ENCODE measurements around the gene SYNE2. TPM values are rescaled to one million over a fixed set of nuclear protein-coding genes. Genes with fewer than 3 reads are reported as not detected.

Gene SYNE2
- total and polyA plus RNA-seq, 2 of the 8 experiments (the other 6 are each of a cell fraction or from before 2014, with no cell fraction given) = 32.6 to 46.1 TPM

DNA sequence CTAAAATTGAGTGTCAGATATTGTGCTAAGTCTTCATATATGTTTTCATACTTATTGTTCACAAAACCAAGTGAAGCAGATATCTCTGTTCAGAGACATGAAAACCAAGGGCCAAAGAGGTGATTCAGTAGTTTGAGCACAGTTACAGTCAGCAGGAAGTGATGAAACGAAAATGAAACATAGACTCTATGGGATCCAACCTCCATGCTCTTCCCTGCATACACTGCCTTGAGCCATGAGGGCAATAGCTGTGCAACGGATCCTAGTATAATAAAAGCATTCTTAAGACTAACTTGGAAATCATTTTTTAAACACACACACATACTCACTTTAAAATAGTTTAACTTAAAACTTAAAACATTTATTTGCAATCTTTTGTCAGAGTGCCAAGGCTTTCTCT is 413.4 kb downstream of the SYNE2 start:
- H2BK15ac ChIP-seq (ENCODE audit: low read length) = no peak overlapping the region
- no peaks in the 10 kb centered on the region for H3K23me2 ChIP-seq (ENCODE audit: low read depth, low read length)
- no peak overlapping the region for H3K4me3 ChIP-seq (ENCODE audit: extremely low read depth in 1 of 4, insufficient read depth in 2 of 4, low read depth in 3 of 4, low read length in 4 of 4)
- no peak overlapping the region for H4K91ac ChIP-seq (replicated peaks; ENCODE audit: insufficient read length, low read length)
- TF ChIP-seq TAF7 (optimal IDR thresholded peaks at IDR 0.05; ENCODE audit: borderline replicate concordance, low read depth, low read length) (no peak), FOSL1 (IDR thresholded peaks at IDR 0.05; ENCODE audit: insufficient read depth, low read depth, low read length) (no peak), PHF8 (conservative IDR thresholded peaks at IDR 0.05; ENCODE audit: low read depth, low read length) (no peak), CHD1 (IDR thresholded peaks at IDR 0.05; ENCODE audit: low read depth, low read length) (no peak)
- H3K79me2 ChIP-seq (ENCODE audit: control insufficient read depth in 1 of 2, insufficient read depth in 2 of 2, low read length in 2 of 2) = no peaks in the 10 kb centered on the region
- CTCF ChIA-PET (ENCODE audit: partially characterized antibody) = interaction anchor here (1.1 to 1.6 kb wide), 2 partner anchors 36 to 38 kb away, joined by 3 read pairs; no protein-coding TSS in a partner anchor
- H3K9me3 ChIP-seq (ENCODE audit: insufficient read depth in 2 of 2, low read depth in 1 of 2, low read length in 1 of 2) = no peaks in the 10 kb centered on the region
- H3K27ac ChIP-seq (ENCODE audit: low read depth, low read length) = no peak overlapping the region
- H2BK12ac ChIP-seq (ENCODE audit: low read depth, low read length) = no peak overlapping the region
- H3K36me3 ChIP-seq (ENCODE audit: control insufficient read depth in 2 of 4, insufficient read depth in 4 of 4, low read length in 3 of 4) = no peaks in the 10 kb centered on the region
- WGBS, 2 experiments (ENCODE audit: extremely low coverage in 1 of 2, insufficient coverage in 1 of 2, insufficient read length in 1 of 2, insufficient replicate concordance in 2 of 2, low coverage in 1 of 2, low lambda C conversion rate in 2 of 2, missing lambda C conversion rate in 1 of 2) = 91% methylated on average over 2 of the region's 2 CpGs; no CpG with 5 or more reads in 1 of the 2 experiments
- no peak overlapping the region for H2BK5ac ChIP-seq (ENCODE audit: low read depth, low read length)
- no peak overlapping the region for H3K4ac ChIP-seq (replicated peaks; ENCODE audit: insufficient read length, low read depth, low read length)
- POLR2A ChIA-PET (ENCODE audit: partially characterized antibody) = no interaction called here
- peaks cover 0 to 1% (median 0%) of the 10 kb centered on the region in 4 experiments; a peak in 1 of 7 replicates for H3K27me3 ChIP-seq (replicated peaks in 1 of 4; ENCODE audit: control insufficient read depth in 3 of 4, extremely low read depth in 1 of 4, insufficient read depth in 3 of 4, low read length in 3 of 4)
- no peak overlapping the region for H3K18ac ChIP-seq (ENCODE audit: extremely low read depth, low read length)
- H4K5ac ChIP-seq (ENCODE audit: insufficient read length, low read depth, low read length) = no peak overlapping the region
- no peak overlapping the region for H3K9ac ChIP-seq (replicated peaks in 1 of 4; ENCODE audit: extremely low read depth in 1 of 4, low read depth in 3 of 4, low read length in 3 of 4)
- no peak overlapping the region for H2AK5ac ChIP-seq (ENCODE audit: low read depth, low read length)
- no peak overlapping the region for H4K8ac ChIP-seq (ENCODE audit: extremely low read depth, insufficient read depth, low read length)
- no peak for FAIRE-seq
- H2BK20ac ChIP-seq (ENCODE audit: low read length) = no peak overlapping the region
- H3K14ac ChIP-seq (ENCODE audit: insufficient read length) = no peak overlapping the region
- no peaks in the 10 kb centered on the region for H4K20me1 ChIP-seq (replicated peaks in 1 of 2; ENCODE audit: control insufficient read depth in 1 of 2, insufficient read depth in 2 of 2, low read length in 2 of 2)
- H3K79me1 ChIP-seq (ENCODE audit: low read depth, low read length) = no peaks in the 10 kb centered on the region
- no peak for DNase-seq (ENCODE audit: low read depth in 1 of 2, low spot score in 2 of 2)
- H3K4me1 ChIP-seq (replicated peaks in 1 of 4; ENCODE audit: control insufficient read depth in 3 of 4, insufficient read depth in 4 of 4, low read length in 3 of 4) = no peaks in the 10 kb centered on the region
- H2BK120ac ChIP-seq (replicated peaks; ENCODE audit: low read depth, low read length) = no peak overlapping the region
- no peak overlapping the region for H2AFZ ChIP-seq (ENCODE audit: low read length)
- H3K56ac ChIP-seq (replicated peaks; ENCODE audit: insufficient read length, low read depth, low read length) = no peak overlapping the region
- H3K4me2 ChIP-seq (ENCODE audit: insufficient read depth in 1 of 2, low read depth in 2 of 2, low read length in 2 of 2) = no peak overlapping the region
- H3K23ac ChIP-seq (ENCODE audit: insufficient read length) = no peak overlapping the region

Data from H1 (cell line).